Ovary (tissue), 3 donors: ENCODE results near the gene GCA.

ENCODE experiments used
- EP300 ChIP-seq: sonication (generic); formaldehyde crosslinking; IDR thresholded peaks from one replicate; pipeline ENCODE4 v1.6.1; 2017; ENCODE audit warnings: antibody characterized with exemption
- POLR2A ChIP-seq: fragments of 450-650 bp; IDR thresholded peaks from one replicate; pipeline ENCODE4 v1.6.1; 2017; ENCODE audit warnings: antibody characterized with exemption, mild to moderate bottlenecking, moderate library complexity
- TF ChIP-seq, protein P1 (sequence below), 3 donors: fragments of 450-650 bp in 2 of 3; fragments of 200-600 bp in 1 of 3; IDR thresholded peaks; one replicate each; pipeline versions ENCODE4 v1.5.1 to v1.8.0; 2016 to 2022; ENCODE audit warnings: antibody characterized with exemption in 3 of 3, mild to moderate bottlenecking in 1 of 3
- donor health status: DM: no; HTN: no; CAD: no.

DNA sequence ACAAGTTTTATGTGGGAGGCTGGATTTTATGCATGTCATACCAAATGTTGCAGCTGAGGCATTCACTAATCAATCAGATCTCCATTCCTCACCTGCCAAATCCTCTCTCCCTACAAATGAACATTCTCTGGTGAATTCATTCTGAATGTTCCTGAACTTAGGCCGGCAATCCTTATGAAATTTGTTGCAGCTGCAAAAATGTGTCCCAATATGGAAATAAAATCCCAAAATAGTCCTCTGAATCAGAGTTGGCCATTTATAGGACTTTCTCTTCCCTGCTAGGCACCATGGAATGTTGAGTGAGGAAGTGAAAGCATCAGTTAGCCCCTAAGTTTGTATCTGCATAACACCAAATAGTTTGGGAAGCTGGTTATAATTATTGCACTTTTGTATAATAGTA lies 25.6 kb downstream of the GCA start:
- no peak for TF ChIP-seq POLR2A
- TF ChIP-seq, protein P1, sequence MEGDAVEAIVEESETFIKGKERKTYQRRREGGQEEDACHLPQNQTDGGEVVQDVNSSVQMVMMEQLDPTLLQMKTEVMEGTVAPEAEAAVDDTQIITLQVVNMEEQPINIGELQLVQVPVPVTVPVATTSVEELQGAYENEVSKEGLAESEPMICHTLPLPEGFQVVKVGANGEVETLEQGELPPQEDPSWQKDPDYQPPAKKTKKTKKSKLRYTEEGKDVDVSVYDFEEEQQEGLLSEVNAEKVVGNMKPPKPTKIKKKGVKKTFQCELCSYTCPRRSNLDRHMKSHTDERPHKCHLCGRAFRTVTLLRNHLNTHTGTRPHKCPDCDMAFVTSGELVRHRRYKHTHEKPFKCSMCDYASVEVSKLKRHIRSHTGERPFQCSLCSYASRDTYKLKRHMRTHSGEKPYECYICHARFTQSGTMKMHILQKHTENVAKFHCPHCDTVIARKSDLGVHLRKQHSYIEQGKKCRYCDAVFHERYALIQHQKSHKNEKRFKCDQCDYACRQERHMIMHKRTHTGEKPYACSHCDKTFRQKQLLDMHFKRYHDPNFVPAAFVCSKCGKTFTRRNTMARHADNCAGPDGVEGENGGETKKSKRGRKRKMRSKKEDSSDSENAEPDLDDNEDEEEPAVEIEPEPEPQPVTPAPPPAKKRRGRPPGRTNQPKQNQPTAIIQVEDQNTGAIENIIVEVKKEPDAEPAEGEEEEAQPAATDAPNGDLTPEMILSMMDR (IDR thresholded peaks at IDR 0.05): no peak
- no peak for TF ChIP-seq EP300
